Kidney capillary endothelial cell (primary cell): ENCODE measurements around the gene PIEZO1.
"Not testable (repeated sequence)": the region's sequence is repeated elsewhere in the genome, so short reads cannot be mapped to it uniquely, and the experiment has no call there.

Source experiments
- DNase-seq: peaks from one replicate; pipeline ENCODE4 v3.0.0-alpha.2; 2018; ENCODE audit warnings: low spot score

PIEZO1 gene

DNA sequence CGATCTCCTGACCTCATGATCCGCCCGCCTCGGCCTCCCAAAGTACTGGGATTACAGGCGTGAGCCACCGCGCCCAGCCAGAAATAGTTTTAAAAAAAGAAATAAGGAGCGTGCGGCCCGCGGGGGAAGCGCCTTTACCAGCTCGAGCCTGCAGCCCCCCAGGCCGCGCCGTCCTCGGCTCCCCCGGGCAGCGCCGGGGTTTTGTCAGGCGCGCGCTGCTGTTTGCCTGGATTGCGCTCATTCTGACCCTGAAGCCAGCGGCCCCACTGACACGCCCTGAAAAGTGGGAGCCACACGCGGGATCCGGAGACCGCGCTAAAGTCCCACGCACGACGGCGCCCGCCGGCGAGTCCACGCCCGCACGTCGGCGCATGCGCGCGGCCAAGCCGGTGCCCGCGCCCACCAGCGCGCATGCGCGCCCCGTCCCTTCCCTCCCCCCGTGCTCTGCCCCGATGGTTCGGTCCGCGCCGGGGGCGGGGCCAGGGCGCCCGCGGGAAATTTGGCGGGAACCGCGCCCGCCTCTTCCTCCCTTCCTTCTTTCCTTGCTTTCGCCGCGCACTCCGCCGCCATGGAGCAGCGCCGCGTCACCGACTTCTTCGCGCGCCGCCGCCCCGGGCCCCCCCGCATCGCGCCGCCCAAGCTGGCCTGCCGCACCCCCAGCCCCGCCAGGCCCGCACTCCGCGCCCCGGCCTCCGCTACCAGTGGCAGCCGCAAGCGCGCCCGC is 18.4 kb upstream of the PIEZO1 start, which contains the start of gene CDT1:
CDT1 (plus strand) TSS at position 526 of the 724 bp plus-strand sequence; CDS start at position 569, 43 bp downstream.
- peak; percentile 83 for DNase-seq

DNA sequence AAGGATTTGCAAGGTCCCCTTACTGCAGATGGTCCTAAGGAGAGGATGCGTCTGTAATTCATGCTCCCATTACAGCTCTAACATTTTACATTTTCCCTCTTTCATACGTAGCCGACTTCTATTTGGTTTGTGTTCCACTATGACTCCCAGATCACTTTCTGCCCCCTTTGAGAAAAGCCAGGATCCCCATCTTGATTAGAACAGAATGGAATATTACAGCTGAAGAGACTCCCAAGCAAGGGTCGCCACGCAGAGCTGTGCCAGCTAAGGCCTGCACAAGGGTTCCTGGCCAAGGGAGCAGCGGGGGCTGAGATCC is 15.2 kb upstream of the PIEZO1 start:
- no peak for DNase-seq

DNA sequence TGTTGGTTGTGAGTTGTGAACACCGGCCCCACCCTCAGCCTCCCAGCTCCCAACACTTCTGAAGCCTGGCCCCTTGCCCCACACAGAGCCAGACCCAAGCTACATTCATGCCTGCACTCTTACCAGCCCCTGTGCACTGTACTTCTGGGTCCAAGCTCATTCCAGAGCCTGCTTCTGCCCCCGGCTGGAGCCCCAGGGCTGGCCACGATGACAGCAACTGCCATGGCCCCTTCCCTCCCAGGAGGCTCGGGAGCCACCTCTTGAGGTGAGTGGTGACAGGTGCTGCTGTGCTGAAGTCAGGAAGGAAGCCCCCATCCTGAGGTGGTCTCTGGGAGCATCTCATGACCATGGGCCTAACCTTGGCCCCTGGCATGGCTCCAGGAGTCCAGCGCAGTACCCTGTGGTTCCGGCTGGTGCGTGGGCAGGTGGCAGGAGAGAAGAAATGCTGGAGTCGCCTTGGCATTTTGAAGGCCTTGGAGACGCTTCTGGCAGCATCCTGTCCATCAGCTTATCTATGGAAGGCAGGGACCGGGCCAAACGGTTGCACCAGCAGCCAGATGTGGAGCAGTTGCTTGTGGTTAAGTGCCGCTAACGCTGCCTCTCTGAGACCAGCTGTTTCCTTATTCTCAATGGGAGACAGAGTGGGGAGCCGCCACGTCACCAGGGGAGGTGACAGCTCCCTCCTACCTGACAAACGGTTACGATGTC is 14.7 kb upstream of the PIEZO1 start:
- DNase-seq = no peak

DNA sequence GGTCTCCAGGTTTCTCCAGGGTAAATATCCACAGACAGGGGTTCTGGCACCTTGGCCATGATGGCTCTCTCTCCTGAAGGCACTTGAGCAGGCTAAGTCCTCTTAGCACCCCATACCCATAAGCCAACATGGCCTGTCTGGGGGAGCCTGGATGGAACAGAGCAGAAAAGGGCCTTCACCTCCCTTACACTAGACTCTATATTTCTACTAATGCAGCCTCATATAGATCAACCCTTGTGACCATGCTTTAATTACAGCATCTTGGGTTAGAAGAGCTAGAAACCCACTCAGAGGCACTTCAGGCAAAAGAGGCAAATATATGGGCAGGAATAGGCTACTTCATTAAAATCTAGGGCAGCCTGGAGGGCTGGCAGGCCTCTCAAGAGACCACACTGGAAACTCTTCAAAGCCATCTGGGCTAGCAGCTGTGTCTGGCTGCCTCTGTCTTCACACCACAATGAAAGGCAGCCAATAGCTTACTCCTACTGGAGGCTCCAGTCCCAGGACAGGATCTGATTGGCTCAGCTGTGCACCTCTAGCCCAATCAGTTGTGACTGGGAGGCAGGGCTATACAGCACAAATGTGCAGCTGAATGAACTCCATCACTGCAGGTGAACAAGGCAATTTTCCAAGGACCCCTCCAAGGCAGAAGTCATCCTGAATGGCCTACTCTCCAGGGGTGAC is 13.9 kb upstream of the PIEZO1 start:
- no peak for DNase-seq

DNA sequence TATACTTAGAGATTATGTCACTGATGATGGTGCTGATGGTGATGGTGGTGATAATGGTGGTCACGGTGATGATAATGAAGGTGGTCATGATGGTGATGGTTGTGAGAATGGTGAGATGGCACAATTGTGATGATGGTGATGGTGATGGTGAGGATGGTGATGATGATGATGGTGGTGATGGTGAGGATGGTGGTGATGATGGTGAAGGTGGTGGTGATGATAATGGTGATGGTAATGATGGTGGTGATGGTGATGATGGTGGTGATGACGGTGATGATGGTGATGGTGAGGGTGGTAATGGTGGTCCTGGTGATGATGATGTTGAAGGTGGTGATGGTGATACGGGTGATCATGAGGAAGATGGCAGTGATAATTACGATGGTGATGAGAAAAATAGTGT is 13.1 kb upstream of the PIEZO1 start:
- DNase-seq = no peak

DNA sequence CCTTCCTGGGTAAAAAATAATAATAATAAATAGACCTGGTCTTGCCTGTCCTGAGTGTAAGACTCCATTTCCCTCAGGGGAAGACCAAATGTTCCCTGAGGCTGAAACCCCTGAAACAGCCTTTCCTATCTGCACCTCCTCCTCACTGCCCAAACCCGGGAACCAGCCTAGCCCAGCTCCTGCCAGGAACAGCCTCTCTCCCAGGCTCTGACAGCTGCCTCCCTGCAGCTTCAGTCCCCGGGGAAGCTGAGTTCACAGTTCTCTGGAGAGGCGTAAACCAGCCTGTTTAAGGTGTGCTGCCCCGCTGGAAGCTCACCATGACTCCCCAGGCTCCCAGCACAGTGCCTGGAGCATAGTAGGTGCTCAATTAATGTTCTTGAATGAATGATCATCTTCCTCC is 11.3 kb upstream of the PIEZO1 start:
- no peak for DNase-seq

DNA sequence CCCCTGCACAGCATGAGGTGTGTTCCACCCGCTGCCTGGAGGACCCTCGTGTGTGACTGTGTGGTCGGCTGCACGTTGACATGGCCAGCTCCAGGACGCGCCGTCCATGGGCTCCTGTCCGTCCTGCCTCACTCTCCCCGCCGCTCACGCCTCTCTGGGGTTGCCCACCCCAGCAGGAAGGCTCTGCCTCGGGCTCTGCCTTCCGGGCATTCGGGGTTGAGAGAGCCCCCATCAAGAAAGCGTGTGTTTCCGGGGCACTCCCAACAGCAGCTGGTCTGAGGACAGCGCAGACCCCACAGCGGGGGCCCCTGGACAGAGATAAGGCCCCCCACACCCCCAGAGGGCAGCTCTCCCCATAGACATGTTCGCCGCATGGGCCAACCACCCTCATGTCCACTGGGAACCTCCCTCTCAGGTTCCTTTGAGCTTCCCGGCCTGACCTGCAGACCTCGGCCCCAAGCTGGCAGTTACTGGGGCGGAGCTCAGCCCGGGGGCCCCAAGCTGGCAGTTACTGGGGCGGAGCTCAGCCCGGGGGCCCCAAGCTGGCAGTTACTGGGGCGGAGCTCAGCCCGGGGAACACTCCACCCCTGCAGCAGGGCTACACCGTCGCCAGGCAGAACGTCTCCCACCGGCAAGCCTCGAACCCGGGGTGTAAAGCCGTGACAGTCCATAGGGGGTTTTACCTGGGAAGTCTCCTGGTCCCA is 8.4 kb upstream of the PIEZO1 start:
- DNase-seq = no peak

DNA sequence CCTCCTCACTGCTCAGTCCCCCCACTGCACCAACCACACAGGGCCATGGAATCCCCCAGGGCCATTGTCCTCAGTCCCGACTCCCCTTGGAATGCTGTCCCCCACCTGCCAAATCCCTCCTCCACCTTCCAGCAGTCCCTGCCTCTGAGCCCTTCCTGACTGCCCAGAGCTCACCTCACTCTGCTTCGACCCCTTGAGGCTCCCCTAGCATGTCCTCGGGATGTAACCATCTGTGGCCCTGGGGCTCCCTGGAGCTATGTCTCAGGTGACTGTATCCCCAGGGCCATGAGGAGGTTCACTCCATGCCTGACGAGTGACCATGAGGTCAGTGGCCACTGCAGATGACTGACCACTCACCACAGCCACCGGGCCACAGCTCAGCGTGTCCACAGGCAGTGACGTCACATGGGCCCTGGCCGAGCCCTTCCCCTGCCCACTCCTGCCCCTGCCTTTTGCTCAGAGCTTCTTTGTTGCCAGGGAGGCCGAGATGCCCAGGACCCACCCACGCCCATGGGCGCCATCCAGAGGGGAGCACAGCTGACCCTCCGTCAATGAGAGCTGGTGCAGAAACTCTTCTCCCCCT is 7.7 kb upstream of the PIEZO1 start:
- DNase-seq = no peak

DNA sequence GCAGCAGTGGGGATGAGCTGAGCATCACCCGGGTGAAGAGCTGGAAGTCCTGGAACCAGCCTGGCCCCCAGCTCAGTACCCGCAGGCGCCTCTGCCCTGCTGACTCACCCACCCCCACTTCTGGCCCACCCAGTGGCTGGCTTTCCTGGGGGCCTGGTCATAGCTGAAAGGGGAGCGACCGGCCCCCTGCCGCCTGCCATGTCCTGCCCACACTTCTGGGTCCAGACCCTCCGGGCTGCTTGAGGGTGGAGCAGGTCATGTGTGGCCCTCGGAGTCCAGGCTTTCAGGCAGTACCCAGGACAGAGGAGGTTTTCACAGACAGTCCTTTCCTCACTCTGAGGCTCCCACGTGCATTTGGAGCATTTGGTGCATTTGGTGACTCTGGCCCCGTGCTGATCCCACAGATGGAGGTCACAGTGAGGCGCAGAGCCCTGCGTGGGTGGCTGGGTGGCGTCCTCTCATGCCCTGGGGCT is 7.1 kb upstream of the PIEZO1 start:
- DNase-seq = no peak

DNA sequence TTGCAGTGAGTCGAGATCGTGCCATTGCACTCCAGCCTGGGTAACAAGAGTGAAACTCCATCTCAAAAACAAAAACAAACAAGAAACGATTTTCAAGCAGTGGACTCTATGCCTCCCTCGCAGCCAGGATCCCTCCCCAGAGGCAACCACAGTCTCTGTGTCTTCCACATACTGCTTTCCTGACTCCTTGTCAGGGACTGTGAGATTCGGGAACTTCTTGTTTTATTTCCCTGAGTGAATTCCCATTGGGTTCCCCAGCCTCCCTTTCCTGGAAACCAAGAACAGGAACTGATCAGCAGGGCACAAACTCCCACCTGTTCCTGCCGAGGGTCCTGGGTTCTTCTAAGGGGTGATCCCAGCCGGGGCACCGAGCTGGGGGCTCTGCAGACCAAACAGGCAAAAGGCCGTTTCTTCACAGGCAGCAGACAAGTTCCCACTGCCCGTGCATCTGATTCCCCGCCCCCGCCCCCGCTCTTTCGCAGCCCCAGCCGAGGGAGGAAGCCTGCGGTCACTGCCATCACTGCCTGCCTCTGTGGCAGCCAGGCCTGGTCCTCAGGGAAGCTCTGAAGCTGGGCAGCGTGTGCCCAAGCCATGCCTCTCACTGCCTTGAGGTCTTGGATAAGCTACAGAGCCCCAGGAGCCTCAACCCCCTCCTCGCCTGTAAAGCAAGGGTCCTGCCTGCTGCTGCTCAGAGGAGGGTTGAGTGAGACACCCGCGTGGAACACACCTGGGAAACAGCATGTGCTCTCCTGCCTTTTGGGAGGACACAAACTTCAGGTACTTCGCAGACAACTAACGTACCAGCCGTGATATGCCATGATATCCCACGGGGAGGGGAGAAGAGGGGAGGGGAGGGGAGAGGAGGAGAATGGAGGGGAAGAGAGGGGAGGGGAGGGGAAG is 5.5 kb upstream of the PIEZO1 start:
- DNase-seq = no peak

DNA sequence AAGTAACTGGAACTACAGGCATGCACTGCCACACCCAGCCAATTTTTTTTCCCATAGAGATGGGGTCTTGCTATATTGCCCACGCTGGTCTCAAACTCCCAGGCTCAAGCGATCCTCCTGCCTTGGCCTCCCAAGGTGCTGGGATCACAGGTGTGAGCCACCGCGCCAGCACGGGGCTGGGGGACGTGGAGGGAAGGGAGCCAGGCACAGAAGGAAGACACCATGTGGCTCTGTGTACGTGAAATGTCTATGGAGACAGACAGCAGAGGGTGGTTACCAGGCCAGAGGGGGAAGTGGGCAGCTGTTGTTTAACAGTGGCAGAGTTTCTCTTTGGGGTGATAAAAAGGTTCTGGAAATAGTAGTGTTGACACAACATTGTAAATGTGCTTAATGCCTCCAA is 4.6 kb upstream of the PIEZO1 start:
- DNase-seq = no peak

DNA sequence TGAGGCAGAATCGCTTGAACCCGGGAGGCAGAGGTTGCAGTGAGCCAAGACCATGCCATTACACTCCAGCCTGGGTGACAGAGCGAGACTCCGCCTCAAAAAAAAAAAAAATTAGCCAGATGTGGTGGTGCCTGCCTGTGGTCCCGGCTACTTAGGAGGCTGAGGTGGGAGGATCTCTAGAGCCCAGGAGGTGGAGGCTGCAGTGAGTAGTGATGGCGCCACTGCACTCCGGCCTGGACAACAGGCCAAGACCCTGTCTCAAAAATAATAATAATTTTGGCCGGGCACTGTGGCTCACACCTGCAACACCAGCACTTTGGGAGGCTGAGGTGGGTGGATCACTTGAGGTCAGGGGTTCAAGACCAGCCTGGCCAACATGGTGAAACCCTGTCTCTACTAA is 3.7 kb upstream of the PIEZO1 start:
- DNase-seq = not testable (repeated sequence)

DNA sequence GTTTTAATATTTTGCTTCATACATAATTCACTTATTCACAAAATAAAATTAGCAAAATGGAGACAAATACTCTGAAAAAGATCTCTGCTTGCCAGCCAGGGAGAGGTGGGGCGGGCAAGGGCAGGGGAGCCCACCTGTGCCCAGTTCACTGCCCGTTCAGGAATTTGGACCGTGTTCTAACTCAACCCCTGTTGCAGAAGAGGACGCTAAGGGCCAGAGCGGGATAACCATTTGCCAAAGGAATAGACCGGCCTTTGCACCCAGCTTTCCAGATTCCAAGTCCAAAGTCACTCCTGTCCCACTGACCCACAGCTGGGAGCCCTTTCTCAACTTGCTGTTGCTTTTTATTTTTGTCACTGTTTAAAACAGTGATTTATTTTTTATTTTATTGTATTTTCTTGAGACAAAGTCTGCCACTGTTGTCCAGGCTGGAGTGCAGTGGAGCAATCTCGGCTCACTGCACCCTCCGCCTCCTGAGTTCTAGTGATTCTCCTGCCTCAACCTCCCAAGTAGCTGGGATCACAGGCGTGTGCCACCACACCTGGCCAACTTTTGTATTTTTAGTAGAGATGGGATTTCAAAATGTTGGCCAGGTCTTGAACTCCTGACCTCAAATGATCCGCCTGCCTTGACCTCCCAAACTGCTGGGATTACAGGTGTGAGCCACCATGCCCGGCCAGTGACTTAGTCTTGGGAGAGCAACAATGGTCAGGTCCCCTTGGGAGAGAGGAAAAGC is 2.7 kb upstream of the PIEZO1 start:
- no peak for DNase-seq

DNA sequence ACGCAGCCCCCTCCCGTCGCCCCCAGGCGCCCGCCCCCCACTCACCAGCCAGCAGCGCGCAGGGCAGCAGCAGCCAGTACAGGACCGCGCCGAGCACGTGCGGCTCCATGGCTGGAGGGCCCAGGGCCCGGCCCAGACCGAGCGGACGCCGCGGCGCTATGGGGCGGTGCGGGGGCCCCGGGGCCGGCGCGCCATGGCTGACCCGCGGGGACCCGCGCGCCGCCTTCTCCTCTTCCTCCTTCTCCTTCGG is 239 bp downstream of the PIEZO1 start:
- no peak for DNase-seq

DNA sequence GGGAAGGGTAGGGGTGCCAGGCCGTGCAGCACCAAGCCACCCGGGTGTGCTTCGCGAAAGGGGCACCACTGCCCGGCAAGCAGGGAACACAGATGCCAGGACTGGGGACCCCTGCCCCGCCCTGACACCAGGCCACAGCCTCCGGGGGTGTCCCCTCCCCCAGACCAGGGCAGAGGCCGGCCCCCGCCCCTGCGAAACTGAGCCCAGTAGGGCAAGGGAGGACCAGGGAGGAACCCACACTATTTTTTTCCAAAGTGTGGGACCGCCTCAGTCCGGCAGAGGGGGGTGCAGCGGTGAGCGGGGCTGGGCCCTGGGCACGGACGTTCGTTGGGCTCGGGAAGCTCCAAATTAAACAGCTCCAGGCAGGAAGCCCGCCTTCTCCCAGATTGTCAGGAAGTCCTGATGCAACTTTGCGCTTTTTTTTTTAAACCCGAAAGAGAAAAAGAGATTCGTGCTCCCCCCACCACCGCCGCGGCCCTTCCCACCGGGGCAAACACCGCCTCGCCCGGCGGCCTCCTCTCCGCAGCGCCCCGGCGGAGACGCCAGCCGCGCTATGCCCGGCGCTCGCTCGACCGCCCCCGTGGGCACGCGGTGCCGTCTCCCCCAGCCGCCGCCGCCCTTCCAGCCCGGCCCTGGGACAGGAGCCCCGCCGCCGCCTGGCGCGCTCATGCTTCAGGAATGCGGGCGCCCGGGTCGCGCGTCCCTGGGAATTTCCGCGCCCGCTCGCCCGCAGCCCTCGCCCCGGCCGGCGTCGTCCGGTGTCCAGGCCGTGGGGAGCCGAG is 755 bp downstream of the PIEZO1 start:
- no peak for DNase-seq

DNA sequence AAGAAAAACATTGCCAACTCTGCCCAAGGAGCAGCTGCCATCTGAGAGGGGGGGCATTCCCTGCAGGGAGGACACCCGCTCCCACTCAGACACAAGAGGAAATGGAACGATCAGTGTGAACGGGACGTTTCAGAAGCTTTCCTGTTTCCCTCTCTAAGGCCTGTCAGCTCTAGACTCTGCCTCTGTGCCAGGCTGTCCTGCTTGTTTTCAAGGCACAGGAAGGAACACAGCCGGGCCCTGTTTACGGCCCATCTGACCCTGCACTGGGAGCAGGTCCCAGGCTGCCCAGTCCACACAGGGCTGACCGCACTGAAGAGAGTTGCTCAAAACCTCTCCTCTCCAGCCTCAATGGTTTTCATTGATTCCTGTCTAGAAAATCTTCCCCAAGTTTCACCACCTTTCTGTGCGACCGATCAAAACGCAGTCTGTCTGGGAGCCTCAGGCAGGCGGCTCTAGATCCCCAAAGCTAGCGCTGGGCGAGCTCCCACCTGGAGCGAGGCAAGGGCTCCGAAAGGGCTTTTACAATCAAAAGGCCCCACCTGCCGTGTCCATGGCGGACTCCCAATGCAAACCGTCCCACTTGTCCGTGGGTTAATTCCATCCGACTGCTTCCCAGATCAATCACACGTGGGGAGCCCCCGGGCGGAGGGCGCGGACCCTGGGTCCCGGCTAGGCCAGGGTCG is 1.5 kb downstream of the PIEZO1 start:
- DNase-seq = peak; percentile 65

DNA sequence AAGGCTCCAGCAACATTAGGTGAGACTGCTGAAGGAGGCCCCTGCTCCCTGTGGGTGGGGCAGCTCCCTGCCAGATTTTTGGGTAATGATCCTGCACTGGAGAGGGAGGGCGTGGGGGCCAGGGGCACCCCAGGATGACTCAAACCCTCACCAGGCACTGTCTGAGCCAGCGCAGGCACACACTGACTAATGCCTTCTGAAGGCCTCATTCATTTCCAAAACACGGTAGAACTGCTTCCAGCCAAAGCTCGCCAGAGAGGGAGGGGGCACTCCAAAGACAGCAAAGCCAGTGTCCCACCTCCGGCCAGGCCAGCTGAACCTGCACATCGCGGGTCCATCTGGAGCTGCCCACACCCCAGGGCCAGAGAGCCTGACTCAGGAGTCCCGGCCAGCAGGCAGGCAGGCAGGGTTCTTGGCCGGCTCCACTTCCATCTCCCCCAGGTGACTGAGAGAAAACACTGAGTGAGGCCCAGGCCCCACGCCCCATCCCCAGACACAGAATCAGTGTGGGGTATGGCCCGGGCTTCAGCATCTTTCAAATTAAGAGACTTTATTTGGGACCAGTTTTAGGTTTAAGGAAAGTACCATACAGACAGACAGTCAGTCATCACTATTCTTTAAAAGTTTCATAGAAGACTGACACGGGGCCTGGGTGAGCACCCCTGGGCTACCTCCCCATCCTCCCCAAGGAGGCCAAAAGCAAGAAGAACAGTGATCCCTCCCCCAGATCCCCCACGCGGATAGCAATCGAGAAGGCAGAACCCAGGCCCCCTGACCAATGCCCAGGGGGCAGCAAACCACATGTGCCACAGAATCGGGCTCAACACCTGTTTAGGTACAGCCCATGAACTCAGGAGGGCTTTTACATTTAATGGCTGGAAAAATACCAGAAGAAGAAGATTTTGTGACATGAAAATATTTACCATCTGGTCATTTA is 2.3 kb downstream of the PIEZO1 start:
- no peak for DNase-seq
